ENCODE results near the gene GOPC. TPM values are rescaled to one million over a fixed set of nuclear protein-coding genes. Genes with fewer than 3 reads are reported as not detected.
A peak's percentile ranks its signal among the peaks of the same experiment; 100 is the strongest.
"Not testable (repeated sequence)": the region's sequence is repeated elsewhere in the genome, so short reads cannot be mapped to it uniquely, and the experiment has no call there.

The GOPC gene
- total and polyA plus RNA-seq, 5 donors: 17.2 to 28.9 (median 25.4) TPM

DNA sequence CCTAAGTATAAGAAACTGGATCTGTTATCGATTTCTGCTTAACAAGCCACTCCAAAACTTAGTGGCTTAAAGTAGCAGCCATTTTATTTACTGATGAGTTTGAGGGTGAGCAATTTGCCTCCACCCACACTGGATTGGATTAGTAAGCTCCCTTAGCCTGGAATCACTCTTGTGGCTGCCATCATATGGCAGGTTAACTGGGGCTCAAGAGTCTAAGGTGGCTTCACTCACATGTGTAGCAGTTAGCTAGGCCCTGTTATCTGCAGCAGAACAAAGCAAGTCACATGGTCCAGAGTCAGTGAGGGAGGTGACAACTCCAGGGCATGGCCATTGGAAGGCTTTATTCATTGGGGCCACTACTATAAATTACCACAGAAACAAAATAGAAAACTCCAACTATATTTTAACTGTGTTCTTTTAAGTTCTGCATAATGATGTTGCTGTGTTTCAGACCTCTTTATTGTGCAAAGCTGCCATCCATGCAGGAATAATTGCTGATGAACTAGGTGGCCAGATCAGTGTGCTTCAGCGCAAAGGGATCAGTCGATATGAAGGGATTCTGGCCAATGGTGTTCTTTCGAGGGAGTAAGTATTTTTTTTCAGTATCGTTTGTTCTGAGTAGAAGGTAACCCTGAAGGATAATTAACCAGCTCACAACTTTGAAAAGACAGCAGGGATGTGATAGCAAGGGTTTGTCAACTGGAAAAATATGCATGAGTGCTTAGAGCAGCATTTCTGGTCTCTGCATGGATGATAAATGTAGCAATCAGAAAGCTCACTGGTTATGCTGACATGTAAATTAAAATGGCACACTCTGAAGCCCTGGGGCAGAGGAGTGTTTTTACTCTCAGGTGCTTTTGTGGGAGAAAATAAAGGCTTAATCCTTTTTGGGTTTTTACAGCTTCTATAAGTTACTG, 70.2 kb downstream of the GOPC start:
- Histone ChIP-seq H3K9me3 (ENCODE audit: control insufficient read depth, low read length) (no peaks in the 10 kb centered on the region), H3K27me3 (ENCODE audit: control insufficient read depth, insufficient read depth) (no peaks in the 10 kb centered on the region), H3K27ac (ENCODE audit: low read length) (no peak overlapping the region), H3K4me3 (ENCODE audit: low read length) (no peak overlapping the region), H3K4me1 (ENCODE audit: control insufficient read depth, insufficient read depth, low read length) (peaks cover 6% of the 10 kb centered on the region)
- 93% methylated on average over 5 of the region's 5 CpGs for WGBS
- no peak for ATAC-seq
- DNase-seq: no peak
- intact Hi-C loops (cut with DNase I): no loop called here

DNA sequence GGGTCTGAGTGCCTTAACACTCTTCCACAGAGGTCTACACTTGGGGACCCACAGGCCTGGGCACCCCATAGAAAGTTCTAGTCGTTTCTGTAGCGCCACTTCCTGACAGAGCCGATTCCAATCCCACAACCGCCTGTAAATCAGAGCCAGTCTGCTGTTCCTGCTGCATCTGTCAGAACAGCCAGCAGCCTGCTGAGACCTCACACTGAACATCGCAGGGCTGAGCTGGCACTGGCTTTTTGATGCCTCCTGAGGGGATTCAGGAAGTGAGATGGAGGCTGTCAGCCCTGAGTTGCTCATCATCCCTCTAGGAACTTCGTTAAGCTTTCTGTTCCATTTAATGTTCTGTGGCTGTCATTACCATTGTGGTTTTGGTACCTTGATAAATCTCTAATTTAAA, 71.0 kb downstream of the GOPC start:
- H3K27ac ChIP-seq (ENCODE audit: low read length): no peak overlapping the region
- H3K27me3 ChIP-seq (ENCODE audit: control insufficient read depth, insufficient read depth): no peaks in the 10 kb centered on the region
- no peaks in the 10 kb centered on the region for H3K9me3 ChIP-seq (ENCODE audit: control insufficient read depth, low read length)
- no peak overlapping the region for H3K4me3 ChIP-seq (ENCODE audit: low read length)
- peaks cover 6% of the 10 kb centered on the region for H3K4me1 ChIP-seq (ENCODE audit: control insufficient read depth, insufficient read depth, low read length)
- WGBS: 51% methylated on average over 6 of the region's 6 CpGs
- ATAC-seq: peak; percentile 44 to 56
- intact Hi-C loops (cut with DNase I): no loop called here
- peak in 2 of 3 donors; percentile 26 to 56 for DNase-seq

DNA sequence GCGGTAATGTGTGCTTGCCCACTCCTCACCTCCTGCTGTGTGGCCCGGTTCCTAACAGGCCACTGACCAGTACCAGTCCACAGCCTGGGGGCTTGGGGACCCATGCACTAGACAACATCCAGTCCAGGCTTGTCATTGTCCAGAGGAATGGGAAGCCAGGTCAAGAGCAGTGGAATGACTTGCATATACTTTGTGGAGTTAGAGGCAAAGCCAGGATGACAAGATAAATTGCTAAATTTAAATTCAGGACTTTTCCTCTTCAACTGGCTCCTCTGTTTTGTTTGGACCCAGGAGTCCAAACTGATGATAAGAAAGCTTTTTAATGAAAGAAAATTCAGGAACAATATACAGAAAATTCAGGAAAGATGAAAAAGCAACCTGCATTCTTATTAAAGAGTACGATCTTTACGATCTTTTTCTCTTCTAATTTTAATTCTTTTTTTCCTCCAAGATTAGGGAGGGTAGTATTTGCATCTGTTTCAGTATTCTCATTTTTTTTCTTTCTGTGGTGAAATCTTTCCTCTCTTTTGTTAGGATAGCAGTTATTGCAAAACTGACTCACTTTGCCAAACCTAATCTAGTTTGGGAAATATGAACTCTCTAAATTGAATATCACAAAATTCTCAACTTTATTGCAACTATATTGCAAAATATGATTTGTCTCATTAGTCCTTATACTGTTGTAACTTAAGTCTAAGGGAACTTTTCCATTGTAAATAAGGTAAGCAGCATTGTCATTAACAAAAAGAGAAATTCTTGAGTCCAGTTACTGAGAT, 71.7 kb downstream of the GOPC start:
- ATAC-seq (peak; percentile 24 to 25), DNase-seq (no peak)
- 88% methylated on average over 4 of the region's 4 CpGs for WGBS
- H3K4me3 ChIP-seq (ENCODE audit: low read length): no peak overlapping the region
- no peaks in the 10 kb centered on the region for H3K9me3 ChIP-seq (ENCODE audit: control insufficient read depth, low read length)
- intact Hi-C loops (cut with DNase I): no loop called here
- H3K27ac ChIP-seq (ENCODE audit: low read length): no peak overlapping the region
- peaks cover 6% of the 10 kb centered on the region for H3K4me1 ChIP-seq (ENCODE audit: control insufficient read depth, insufficient read depth, low read length)
- no peaks in the 10 kb centered on the region for H3K27me3 ChIP-seq (ENCODE audit: control insufficient read depth, insufficient read depth)

DNA sequence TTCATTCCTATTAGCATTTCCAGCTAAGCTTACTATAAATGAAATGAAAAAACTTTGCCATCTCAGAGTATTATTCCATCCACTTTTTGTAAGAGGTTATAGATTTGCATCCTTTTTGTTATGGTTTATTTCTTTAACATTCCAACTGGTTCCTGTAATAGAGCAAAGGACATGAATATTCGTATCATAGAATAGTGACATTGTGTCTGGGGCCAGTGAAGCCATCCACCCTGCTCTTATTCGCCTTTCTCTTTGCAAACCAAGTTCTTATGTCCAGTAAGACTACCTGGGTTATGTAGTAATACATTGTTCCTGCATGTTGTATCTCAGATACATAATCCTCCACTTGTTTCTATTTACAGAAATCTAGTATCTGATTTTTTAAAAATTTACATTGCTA, 76.7 kb downstream of the GOPC start:
- 96% methylated on average over 2 of the region's 2 CpGs for WGBS
- ATAC-seq (no peak), DNase-seq (no peak)
- H3K9me3 ChIP-seq (ENCODE audit: control insufficient read depth, low read length): no peaks in the 10 kb centered on the region
- H3K4me3 ChIP-seq (ENCODE audit: low read length): no peak overlapping the region
- intact Hi-C loops (cut with DNase I): no loop called here
- no peaks in the 10 kb centered on the region for H3K27me3 ChIP-seq (ENCODE audit: control insufficient read depth, insufficient read depth)
- H3K4me1 ChIP-seq (ENCODE audit: control insufficient read depth, insufficient read depth, low read length): peaks cover 4% of the 10 kb centered on the region
- no peak overlapping the region for H3K27ac ChIP-seq (ENCODE audit: low read length)

DNA sequence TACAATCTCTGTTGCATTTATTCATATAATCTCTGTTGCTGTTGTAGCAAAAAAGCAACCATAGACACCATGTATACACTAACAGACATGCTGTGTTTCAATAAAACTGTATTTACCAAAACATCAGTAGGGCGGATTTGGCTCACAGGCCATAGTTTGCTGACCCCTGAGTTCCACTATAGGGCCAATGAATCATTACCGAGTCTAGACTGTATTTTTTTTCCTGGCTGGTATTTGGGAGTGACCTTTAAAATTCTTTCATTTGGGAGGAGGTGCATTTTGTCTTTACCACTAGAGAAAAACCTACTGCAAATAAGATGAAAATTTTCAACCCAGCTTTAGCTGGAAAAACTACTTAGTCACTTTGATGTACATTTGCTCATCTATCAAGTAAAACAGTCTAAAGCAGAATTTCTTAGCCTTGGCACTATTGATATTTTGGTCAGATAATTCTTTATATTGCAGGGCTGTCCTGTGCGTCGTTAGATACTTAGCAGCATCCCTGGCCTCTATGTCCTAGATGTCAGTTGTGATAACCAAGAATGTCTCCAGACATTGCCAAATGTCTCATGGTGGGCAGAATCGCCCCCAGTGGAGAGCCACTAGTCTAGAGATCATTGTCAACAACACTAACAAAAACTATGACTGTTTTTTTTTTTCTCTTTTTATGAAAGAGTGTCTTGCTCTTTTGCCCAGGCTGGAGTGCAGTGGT, 80.4 kb downstream of the GOPC start:
- intact Hi-C loops (cut with DNase I): no loop called here
- no peak for ATAC-seq
- Histone ChIP-seq H3K4me3 (ENCODE audit: low read length) (no peak overlapping the region), H3K27ac (ENCODE audit: low read length) (no peak overlapping the region), H3K27me3 (ENCODE audit: control insufficient read depth, insufficient read depth) (no peaks in the 10 kb centered on the region), H3K9me3 (ENCODE audit: control insufficient read depth, low read length) (no peaks in the 10 kb centered on the region), H3K4me1 (ENCODE audit: control insufficient read depth, insufficient read depth, low read length) (no peaks in the 10 kb centered on the region)
- WGBS: 91% methylated on average over 5 of the region's 5 CpGs
- no peak for DNase-seq

DNA sequence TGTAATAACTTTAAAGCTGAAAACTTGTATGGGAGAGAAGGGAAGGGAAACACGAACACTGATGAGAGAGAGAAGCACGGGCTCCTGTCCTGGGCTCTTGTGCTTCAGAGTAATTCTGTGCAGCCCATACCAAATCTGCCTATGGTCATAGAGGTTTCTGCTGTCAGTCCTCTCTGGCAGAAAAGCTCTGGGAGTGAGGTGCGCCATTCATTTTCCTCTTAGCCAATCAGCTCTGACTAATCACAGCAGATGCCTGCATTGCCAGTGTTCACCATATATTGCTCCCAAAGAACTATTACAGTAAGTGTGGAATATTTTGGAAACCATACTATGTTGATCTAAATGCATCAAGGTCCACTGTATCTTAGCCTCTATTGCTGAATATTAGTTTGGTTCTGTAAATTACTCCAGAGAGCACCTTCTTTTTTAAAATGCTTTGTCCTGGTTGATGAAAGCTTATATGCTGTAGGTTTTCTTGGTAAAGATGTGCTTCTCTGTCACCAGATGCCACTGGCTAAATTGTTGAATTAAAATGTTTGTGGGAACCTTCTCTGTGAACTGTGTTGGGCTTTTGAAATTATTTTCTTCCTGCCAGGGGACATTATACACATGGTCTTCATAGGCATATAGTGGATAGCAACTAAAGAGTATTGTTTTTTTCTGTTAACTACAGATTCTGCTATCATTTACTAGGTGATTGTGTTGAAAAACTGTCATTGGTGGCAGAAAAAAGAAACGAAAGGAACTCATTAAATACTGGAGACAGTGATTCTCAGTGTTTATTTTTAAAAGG, 81.5 kb downstream of the GOPC start:
- H3K27me3 ChIP-seq (ENCODE audit: control insufficient read depth, insufficient read depth): no peaks in the 10 kb centered on the region
- H3K4me1 ChIP-seq (ENCODE audit: control insufficient read depth, insufficient read depth, low read length): no peaks in the 10 kb centered on the region
- intact Hi-C loops (cut with DNase I): no loop called here
- H3K27ac ChIP-seq (ENCODE audit: low read length): no peak overlapping the region
- WGBS: 89% methylated on average over 4 of the region's 4 CpGs
- H3K4me3 ChIP-seq (ENCODE audit: low read length): no peak overlapping the region
- ATAC-seq (no peak), DNase-seq (no peak)
- H3K9me3 ChIP-seq (ENCODE audit: control insufficient read depth, low read length): no peaks in the 10 kb centered on the region

DNA sequence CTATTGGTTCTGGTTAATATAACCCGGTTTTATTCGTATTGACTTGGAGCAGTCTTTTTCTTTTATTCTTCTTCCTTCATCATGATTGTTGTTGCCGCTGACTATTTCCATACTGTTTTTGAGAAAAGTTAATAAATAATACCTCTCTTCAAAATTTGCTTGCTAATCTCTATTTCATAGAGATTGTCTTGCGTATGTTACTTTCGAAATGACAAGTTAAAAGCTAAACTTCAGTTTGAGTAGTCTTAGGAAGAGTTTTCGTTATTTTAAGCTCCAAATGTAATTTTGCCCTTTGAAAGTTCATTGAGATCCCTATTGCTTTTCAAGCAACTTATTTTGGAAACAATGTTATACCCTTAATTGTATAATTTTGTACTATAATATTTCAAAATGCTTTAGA, 83.4 kb downstream of the GOPC start:
- H3K9me3 ChIP-seq (ENCODE audit: control insufficient read depth, low read length): no peaks in the 10 kb centered on the region
- H3K27me3 ChIP-seq (ENCODE audit: control insufficient read depth, insufficient read depth): no peaks in the 10 kb centered on the region
- no peak overlapping the region for H3K4me3 ChIP-seq (ENCODE audit: low read length)
- H3K27ac ChIP-seq (ENCODE audit: low read length): no peak overlapping the region
- 97% methylated on average over 6 of the region's 6 CpGs for WGBS
- no peaks in the 10 kb centered on the region for H3K4me1 ChIP-seq (ENCODE audit: control insufficient read depth, insufficient read depth, low read length)
- ATAC-seq (no peak), DNase-seq (no peak)
- intact Hi-C loops (cut with DNase I): no loop called here

DNA sequence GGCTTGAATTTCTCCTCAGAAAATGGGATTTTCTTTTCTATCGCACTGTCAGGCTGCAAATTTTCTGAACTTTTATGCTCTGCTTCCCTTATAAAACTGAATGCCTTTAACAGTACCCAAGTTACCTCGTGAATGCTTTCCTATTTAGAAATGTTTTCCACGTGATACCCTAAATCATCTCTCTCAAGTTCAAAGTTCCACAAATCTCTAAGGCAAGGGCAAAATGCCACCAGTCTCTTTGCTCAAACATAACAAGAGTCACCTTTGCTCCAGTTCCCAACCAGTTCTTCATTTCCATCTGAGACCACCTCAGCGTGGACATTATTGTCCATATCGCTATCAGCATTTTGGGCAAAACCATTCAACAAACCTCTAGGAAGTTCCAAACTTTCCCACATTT, 84.3 kb downstream of the GOPC start:
- intact Hi-C loops (cut with DNase I); ATAC-seq; H3K4me3 ChIP-seq (ENCODE audit: low read length); H3K4me1 ChIP-seq (ENCODE audit: control insufficient read depth, insufficient read depth, low read length); H3K9me3 ChIP-seq (ENCODE audit: control insufficient read depth, low read length); H3K27ac ChIP-seq (ENCODE audit: low read length); H3K27me3 ChIP-seq (ENCODE audit: control insufficient read depth, insufficient read depth); DNase-seq: not testable (repeated sequence)
- 94% methylated on average over 5 of the region's 5 CpGs for WGBS

DNA sequence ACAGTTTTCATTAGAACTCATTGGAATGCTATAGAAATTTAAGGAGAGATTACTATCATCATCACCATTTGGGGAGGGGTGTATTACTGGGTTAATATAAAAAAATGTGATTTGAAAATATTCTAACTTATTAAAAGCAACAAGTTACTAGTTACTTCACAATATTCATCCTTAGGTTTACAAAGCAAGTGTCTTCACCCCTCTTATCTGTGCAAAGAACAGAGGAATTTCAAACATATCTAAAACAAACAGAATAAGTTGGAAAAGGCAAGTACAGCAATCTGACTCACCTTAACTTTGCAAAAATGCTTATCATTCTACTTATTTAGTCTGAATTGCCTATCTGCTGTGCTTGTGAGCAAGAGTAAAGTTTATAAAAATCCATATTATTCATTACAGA, 87.0 kb downstream of the GOPC start:
- H3K4me1 ChIP-seq (ENCODE audit: control insufficient read depth, insufficient read depth, low read length): no peaks in the 10 kb centered on the region
- H3K4me3 ChIP-seq (ENCODE audit: low read length): no peak overlapping the region
- intact Hi-C loops (cut with DNase I): no loop called here
- no peaks in the 10 kb centered on the region for H3K27me3 ChIP-seq (ENCODE audit: control insufficient read depth, insufficient read depth)
- ATAC-seq (no peak), DNase-seq (no peak)
- H3K9me3 ChIP-seq (ENCODE audit: control insufficient read depth, low read length): no peaks in the 10 kb centered on the region
- no peak overlapping the region for H3K27ac ChIP-seq (ENCODE audit: low read length)

DNA sequence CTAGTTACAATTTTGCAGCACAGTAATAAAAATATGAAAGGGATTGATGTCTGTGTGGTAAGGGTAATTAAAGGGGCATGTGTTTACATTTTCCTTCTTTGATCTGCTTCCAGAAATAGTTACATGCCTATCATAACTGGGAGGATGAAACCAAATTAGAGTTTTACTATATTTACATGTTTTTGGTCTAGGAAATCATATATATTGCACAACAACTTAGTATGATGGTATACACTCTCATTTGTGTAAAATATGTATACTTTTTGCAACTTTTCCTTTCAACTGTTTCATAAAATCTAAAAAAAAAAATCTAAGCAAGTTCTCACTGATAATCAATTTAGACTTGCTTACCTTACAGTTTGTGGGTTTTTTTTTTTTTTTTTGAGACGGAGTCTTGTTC, 87.7 kb downstream of the GOPC start:
- Histone ChIP-seq H3K27ac (ENCODE audit: low read length) (no peak overlapping the region), H3K4me3 (ENCODE audit: low read length) (no peak overlapping the region), H3K4me1 (ENCODE audit: control insufficient read depth, insufficient read depth, low read length) (no peaks in the 10 kb centered on the region), H3K9me3 (ENCODE audit: control insufficient read depth, low read length) (no peaks in the 10 kb centered on the region), H3K27me3 (ENCODE audit: control insufficient read depth, insufficient read depth) (no peaks in the 10 kb centered on the region)
- WGBS: 100% methylated on average over 1 of the region's 1 CpG
- ATAC-seq (no peak), DNase-seq (no peak)
- intact Hi-C loops (cut with DNase I): no loop called here

All from right cardiac atrium (tissue), 5 donors.